Effector memory CD8-positive, alpha-beta T cell (primary cell): Measurements from ENCODE around the gene SPINK14.

Experiments
- ATAC-seq: fragments of 150-1000 bp; cut with Tn5 transposase; replicated peaks from 2 replicates; pipeline ENCODE4 v1.10.0; 2021; ENCODE audit warnings: mild to moderate bottlenecking, moderate library complexity
- DNase-seq, 3 experiments: peaks; one replicate each; pipeline ENCODE4 v3.0.0; 2021
- H3K27ac Mint-ChIP-seq, 2 donors: one replicate each; pipeline ENCODE4 v1.8.0; 2022; ENCODE audit warnings: mild to moderate bottlenecking in 2 of 2, mixed read lengths in 2 of 2, moderate library complexity in 2 of 2
- H3K27me3 Mint-ChIP-seq, 2 donors: one replicate each; pipeline ENCODE4 v1.8.0; 2022; ENCODE audit warnings: mixed read lengths in 2 of 2
- H3K36me3 Mint-ChIP-seq: one replicate; pipeline ENCODE4 v1.8.0; 2022; ENCODE audit warnings: mild to moderate bottlenecking, moderate library complexity, mixed read lengths; ENCODE audit not compliant: insufficient read depth
- H3K4me1 Mint-ChIP-seq, 2 donors: one replicate each; pipeline ENCODE4 v1.8.0; 2022; ENCODE audit warnings: low read depth in 2 of 2, mixed read lengths in 2 of 2
- H3K4me3 Mint-ChIP-seq, 2 donors: one replicate each; pipeline ENCODE4 v1.8.0; 2022; ENCODE audit warnings: mild to moderate bottlenecking in 2 of 2, mixed read lengths in 2 of 2, moderate library complexity in 2 of 2
- H3K9me3 Mint-ChIP-seq, 2 donors: one replicate each; pipeline ENCODE4 v1.8.0; 2022; ENCODE audit warnings: mixed read lengths in 2 of 2

The SPINK14 gene

GRCh38 chr5:148206620-148207019 is 38.3 kb downstream of the SPINK14 start:
- peaks cover 0 to 1% of the 10 kb centered on the region in 2 donors for H3K9me3 Mint-ChIP-seq
- no peaks in the 10 kb centered on the region for H3K4me1 Mint-ChIP-seq
- DNase-seq (no peak), ATAC-seq (no peak)
- peaks cover 3 to 13% of the 10 kb centered on the region in 2 donors for H3K27me3 Mint-ChIP-seq
- no peaks in the 10 kb centered on the region for H3K36me3 Mint-ChIP-seq
- no peak overlapping the region for H3K27ac Mint-ChIP-seq
- no peak overlapping the region for H3K4me3 Mint-ChIP-seq

GRCh38 chr5:148208226-148208625 is 39.9 kb downstream of the SPINK14 start:
- ATAC-seq (no peak), DNase-seq (no peak)
- Mint-ChIP-seq H3K4me3 (no peak overlapping the region), H3K9me3 (peaks cover 0 to 1% of the 10 kb centered on the region in 2 donors), H3K27ac (no peak overlapping the region), H3K4me1 (no peaks in the 10 kb centered on the region), H3K36me3 (no peaks in the 10 kb centered on the region), H3K27me3 (peaks cover 6 to 18% of the 10 kb centered on the region in 2 donors)

- H3K27me3 Mint-ChIP-seq = peaks cover 6 to 18% of the 10 kb centered on the region in 2 donors
- H3K9me3 Mint-ChIP-seq = peaks cover 0 to 1% of the 10 kb centered on the region in 2 donors
- no peak overlapping the region for H3K4me3 Mint-ChIP-seq
- DNase-seq = no peak
- no peak overlapping the region for H3K27ac Mint-ChIP-seq
- no peak for ATAC-seq
- no peaks in the 10 kb centered on the region for H3K4me1 Mint-ChIP-seq
- no peaks in the 10 kb centered on the region for H3K36me3 Mint-ChIP-seq
Observed at GRCh38 chr5:148209151-148209770, 40.9 kb downstream of the SPINK14 start.

- peaks cover 6 to 27% of the 10 kb centered on the region in 2 donors for H3K27me3 Mint-ChIP-seq
- no peak overlapping the region for H3K4me3 Mint-ChIP-seq
- no peak for ATAC-seq
Observed at GRCh38 chr5:148214665-148215185, 46.4 kb downstream of the SPINK14 start.

GRCh38 chr5:148221508-148221907 is 53.2 kb downstream of the SPINK14 start:
- H3K4me3 Mint-ChIP-seq = no peak overlapping the region
- DNase-seq (no peak), ATAC-seq (no peak)
- no peaks in the 10 kb centered on the region for H3K4me1 Mint-ChIP-seq
- H3K27ac Mint-ChIP-seq = no peak overlapping the region
- no peaks in the 10 kb centered on the region for H3K36me3 Mint-ChIP-seq
- peaks cover 1 to 7% of the 10 kb centered on the region in 2 donors for H3K9me3 Mint-ChIP-seq
- H3K27me3 Mint-ChIP-seq = peaks cover 26 to 42% of the 10 kb centered on the region in 2 donors

More at GRCh38 chr5:148214665-148215185, 46.4 kb downstream of the SPINK14 start:
- H3K36me3 Mint-ChIP-seq = no peaks in the 10 kb centered on the region
- no peak for DNase-seq
- H3K27ac Mint-ChIP-seq = no peak overlapping the region
- H3K9me3 Mint-ChIP-seq = peaks cover 1 to 7% of the 10 kb centered on the region in 2 donors
- H3K4me1 Mint-ChIP-seq = no peaks in the 10 kb centered on the region

- H3K27me3 Mint-ChIP-seq = peaks cover 26 to 27% of the 10 kb centered on the region in 2 donors
- ATAC-seq (no peak), DNase-seq (no peak)
- no peak overlapping the region for H3K4me3 Mint-ChIP-seq
- H3K9me3 Mint-ChIP-seq = no peaks in the 10 kb centered on the region
- no peaks in the 10 kb centered on the region for H3K36me3 Mint-ChIP-seq
- H3K4me1 Mint-ChIP-seq = no peaks in the 10 kb centered on the region
- H3K27ac Mint-ChIP-seq = no peak overlapping the region
Observed at GRCh38 chr5:148224117-148224742, 55.9 kb downstream of the SPINK14 start.
